ENCODE results near the gene RNFT2. TPM values are rescaled to one million over a fixed set of nuclear protein-coding genes. Genes with fewer than 3 reads are reported as not detected.

RNFT2 gene
- 8.2 and 9.6 TPM in 2 replicates for total RNA-seq
- long read RNA-seq, partial matches to known transcripts: 0 of 1 reads
- long read RNA-seq, other reads (novel, unspliced or antisense): 1 of 1 reads

GRCh38 chr12:116737774-116738657, at the start of gene RNFT2, which contains the start of gene SPRING1:
Gene RNFT2 (plus strand): TSS chr12:116738315. CDS start chr12:116740498, 2,183 bp downstream.
Gene SPRING1 (minus strand): TSS chr12:116738069. CDS start chr12:116737900, 169 bp downstream.
- Mint-ChIP-seq H3K27ac (ENCODE audit: unreplicated experiment) (peak within 1 kb of the TSS; percentile 47), H3K4me3 (ENCODE audit: unreplicated experiment) (peak within 1 kb of the TSS; percentile 86), H3K4me1 (ENCODE audit: unreplicated experiment) (peaks cover 16% of the 10 kb centered on the region), H3K27me3 (ENCODE audit: unreplicated experiment) (no peaks in the 10 kb centered on the region), H3K9me3 (ENCODE audit: unreplicated experiment) (no peaks in the 10 kb centered on the region), H3K36me3 (ENCODE audit: unreplicated experiment) (peaks cover 13% of the 10 kb centered on the region)
- no peak for TF ChIP-seq CTCF (IDR thresholded peaks at IDR 0.05)
- DNase-seq (ENCODE audit: extremely low spot score, unreplicated experiment): peak; percentile 99

DNA sequence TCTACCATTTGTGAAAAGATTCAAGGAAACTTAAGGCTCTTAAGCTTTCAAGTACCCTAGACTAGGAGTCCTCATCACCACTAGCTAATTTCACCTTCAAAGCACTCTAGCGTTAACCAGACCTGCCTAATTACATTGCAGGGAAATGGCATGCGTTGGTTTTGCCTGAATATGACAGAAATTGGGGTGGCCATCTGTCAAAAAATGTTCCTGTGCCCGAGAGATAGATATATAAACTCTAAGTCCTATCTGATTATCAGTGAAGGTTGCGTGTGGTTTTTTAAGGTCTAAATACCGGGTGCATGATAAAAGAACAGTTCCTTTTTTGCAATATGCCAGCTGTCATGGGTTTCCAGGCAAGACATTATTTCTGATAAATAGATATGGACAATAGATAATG, 48.6 kb upstream of the RNFT2 start:
- no peak for DNase-seq (ENCODE audit: extremely low spot score, unreplicated experiment)
- Mint-ChIP-seq H3K4me3 (ENCODE audit: unreplicated experiment) (no peak overlapping the region), H3K27ac (ENCODE audit: unreplicated experiment) (no peak overlapping the region), H3K4me1 (ENCODE audit: unreplicated experiment) (peaks cover 10% of the 10 kb centered on the region), H3K36me3 (ENCODE audit: unreplicated experiment) (no peaks in the 10 kb centered on the region), H3K9me3 (ENCODE audit: unreplicated experiment) (no peaks in the 10 kb centered on the region), H3K27me3 (ENCODE audit: unreplicated experiment) (peaks cover 18% of the 10 kb centered on the region)
- no peak for TF ChIP-seq CTCF (IDR thresholded peaks at IDR 0.05)

DNA sequence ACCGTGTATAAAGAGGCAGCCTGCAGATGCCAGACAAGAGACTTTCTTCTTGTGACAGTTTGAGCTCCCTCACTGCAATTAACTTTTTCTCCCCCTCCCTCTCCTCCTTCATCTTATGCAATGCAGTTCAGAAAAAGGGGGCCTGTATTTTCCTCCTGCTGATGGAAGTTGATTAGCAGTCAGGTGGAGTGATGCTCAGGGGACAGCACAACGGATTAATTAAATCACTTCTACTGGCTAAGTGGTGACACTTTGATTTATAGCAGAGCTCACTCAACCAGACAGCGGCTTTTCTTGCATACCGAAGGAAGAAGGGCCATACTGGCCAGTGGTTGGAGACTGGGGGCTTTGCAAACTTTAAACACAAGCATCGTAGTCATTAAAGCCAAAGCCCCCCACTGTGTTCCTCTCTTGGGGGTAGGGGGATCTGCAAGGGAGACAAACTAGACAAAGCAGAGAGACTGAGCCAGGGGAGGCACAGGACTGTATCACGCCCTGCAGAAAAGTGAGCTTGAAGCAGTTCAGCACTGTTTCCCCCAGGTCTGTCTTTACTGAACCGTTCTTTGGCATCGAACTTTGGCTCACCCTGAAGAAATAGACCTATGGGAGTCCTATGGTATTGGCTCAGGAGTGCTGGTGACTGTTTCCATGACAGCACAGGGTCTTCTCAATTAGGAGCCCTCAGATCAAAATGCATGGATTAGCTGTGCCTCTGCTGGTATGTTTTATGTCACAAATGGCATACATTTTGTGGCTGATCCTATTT, 48.0 kb upstream of the RNFT2 start:
- no peak for DNase-seq (ENCODE audit: extremely low spot score, unreplicated experiment)
- Mint-ChIP-seq H3K9me3 (ENCODE audit: unreplicated experiment) (no peaks in the 10 kb centered on the region), H3K4me1 (ENCODE audit: unreplicated experiment) (peaks cover 10% of the 10 kb centered on the region), H3K36me3 (ENCODE audit: unreplicated experiment) (no peaks in the 10 kb centered on the region), H3K4me3 (ENCODE audit: unreplicated experiment) (no peak overlapping the region), H3K27ac (ENCODE audit: unreplicated experiment) (no peak overlapping the region), H3K27me3 (ENCODE audit: unreplicated experiment) (peaks cover 24% of the 10 kb centered on the region)
- no peak for TF ChIP-seq CTCF (IDR thresholded peaks at IDR 0.05)

GRCh38 chr12:116691205-116691604, 46.9 kb upstream of the RNFT2 start:
- no peak for TF ChIP-seq CTCF (IDR thresholded peaks at IDR 0.05)
- Mint-ChIP-seq H3K4me1 (ENCODE audit: unreplicated experiment) (peaks cover 10% of the 10 kb centered on the region), H3K36me3 (ENCODE audit: unreplicated experiment) (no peaks in the 10 kb centered on the region), H3K27me3 (ENCODE audit: unreplicated experiment) (peaks cover 32% of the 10 kb centered on the region), H3K27ac (ENCODE audit: unreplicated experiment) (no peak overlapping the region), H3K9me3 (ENCODE audit: unreplicated experiment) (no peaks in the 10 kb centered on the region), H3K4me3 (ENCODE audit: unreplicated experiment) (no peak overlapping the region)
- no peak for DNase-seq (ENCODE audit: extremely low spot score, unreplicated experiment)

- DNase-seq (ENCODE audit: extremely low spot score, unreplicated experiment): no peak
- peaks cover 10% of the 10 kb centered on the region for H3K4me1 Mint-ChIP-seq (ENCODE audit: unreplicated experiment)
- H3K27me3 Mint-ChIP-seq (ENCODE audit: unreplicated experiment): peaks cover 32% of the 10 kb centered on the region
- no peaks in the 10 kb centered on the region for H3K9me3 Mint-ChIP-seq (ENCODE audit: unreplicated experiment)
- no peak for TF ChIP-seq CTCF (IDR thresholded peaks at IDR 0.05)
- no peaks in the 10 kb centered on the region for H3K36me3 Mint-ChIP-seq (ENCODE audit: unreplicated experiment)
- no peak overlapping the region for H3K27ac Mint-ChIP-seq (ENCODE audit: unreplicated experiment)
- no peak overlapping the region for H3K4me3 Mint-ChIP-seq (ENCODE audit: unreplicated experiment)
Observed at GRCh38 chr12:116691636-116692035, 46.5 kb upstream of the RNFT2 start.

Data from osteocyte (in vitro differentiated cells).